Dermis microvascular lymphatic vessel endothelial cell (primary cell): ENCODE data around the gene ZNF319. TPM values are rescaled to one million over a fixed set of nuclear protein-coding genes. Genes with fewer than 3 reads are reported as not detected.

Experiments
- DNase-seq, 2 donors: peaks; one replicate each; pipeline versions ENCODE4 v3.0.0 to v3.0.0-alpha.2; 2010; ENCODE audit warnings: low read depth in 2 of 2
- total RNA-seq: library from RNA; depleted of rRNA; stranded (reverse); fragments of >200 nt; gene quantifications from 2 replicates; pipeline ENCODE4 v1.2.1, GENCODE V29; 2014

ZNF319 gene
- 2.2 and 3.9 TPM in 2 replicates for total RNA-seq

GRCh38 chr16:57999971-58000705 is at the start of gene ZNF319:
ZNF319 (minus strand) TSS chr16:58000672; CDS start chr16:57998265, 2,407 bp downstream.
- DNase-seq: no peak

DNA sequence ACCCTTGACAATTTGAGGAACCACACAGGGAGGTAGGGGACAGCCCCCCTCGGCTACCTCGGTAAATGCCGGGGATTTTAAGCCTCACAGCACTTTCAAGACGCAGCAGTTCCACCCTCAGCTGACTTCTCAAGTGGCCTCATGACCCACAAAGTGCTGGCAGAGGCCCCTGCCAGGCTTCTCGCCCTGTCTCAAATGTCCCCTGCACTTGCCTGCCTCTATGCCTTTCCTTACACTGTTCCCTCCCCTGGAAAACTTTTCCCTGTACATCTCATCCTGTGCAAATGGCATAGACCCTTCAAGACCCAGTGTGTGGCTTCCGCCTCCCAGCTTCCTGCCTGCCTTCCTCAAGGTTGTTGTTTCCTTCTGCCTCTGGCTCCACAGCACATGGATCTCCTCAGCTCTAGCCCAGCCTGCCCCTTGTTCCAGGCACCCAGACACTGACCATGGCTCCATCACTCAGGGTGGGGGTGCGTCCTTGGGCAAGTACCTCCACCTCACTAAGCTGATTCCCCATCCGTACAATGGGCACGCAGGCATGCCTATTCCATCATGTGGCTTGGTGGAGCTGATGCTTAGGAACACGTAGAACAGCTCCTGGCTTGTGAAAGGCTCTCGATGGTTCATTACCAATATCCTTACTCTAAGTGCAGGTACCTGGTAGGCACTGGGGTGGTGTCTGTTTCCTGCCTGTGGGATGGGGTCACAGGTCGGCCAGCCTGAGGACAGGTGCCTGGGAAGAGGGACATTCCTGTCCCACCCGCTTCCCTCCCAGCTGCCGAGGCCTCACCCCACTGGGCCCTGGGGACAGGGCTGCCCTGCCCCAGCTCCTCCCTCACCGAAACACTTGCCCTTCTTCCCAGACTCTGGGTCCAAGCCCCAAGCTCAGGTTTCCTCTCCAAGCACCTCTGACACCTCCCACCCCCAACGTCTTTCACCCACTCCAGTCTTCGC is 49.0 kb upstream of the ZNF319 start:
- no peak for DNase-seq

DNA sequence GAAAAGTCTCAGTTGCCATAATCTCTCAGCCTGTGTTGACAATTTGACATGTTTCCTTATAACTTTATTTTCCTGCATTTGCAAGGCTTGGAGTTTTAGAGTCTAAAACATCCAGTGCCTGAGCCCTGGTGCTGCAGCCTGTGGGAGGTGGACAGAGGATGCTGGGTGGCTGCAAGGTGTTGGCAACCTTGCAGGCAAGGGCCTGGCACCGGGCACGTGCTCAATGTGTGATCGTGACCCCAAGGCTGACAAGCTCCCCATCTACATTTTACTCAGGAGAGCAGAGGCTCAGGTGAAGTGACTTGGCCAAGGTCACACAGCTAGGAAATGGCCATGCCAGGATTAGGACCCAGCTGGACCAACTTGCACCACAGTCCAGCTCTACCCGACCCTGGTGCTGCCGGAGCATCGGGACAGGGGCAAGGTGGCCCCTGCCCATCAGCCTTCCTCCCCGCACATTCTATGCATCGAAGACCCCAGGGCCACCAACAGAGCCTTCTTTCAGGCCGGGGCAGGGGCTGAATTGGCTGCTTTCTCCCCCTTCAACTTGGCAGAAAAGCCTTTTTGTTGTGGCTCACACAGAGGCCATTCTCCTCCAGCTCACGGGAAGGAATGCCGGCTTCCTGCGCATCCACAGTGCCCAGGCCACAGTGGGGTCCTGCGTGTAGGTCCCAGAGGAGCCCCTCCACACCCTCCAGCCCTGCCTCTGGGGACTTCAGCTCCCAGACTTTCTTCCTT is 48.2 kb upstream of the ZNF319 start:
- no peak for DNase-seq

DNA sequence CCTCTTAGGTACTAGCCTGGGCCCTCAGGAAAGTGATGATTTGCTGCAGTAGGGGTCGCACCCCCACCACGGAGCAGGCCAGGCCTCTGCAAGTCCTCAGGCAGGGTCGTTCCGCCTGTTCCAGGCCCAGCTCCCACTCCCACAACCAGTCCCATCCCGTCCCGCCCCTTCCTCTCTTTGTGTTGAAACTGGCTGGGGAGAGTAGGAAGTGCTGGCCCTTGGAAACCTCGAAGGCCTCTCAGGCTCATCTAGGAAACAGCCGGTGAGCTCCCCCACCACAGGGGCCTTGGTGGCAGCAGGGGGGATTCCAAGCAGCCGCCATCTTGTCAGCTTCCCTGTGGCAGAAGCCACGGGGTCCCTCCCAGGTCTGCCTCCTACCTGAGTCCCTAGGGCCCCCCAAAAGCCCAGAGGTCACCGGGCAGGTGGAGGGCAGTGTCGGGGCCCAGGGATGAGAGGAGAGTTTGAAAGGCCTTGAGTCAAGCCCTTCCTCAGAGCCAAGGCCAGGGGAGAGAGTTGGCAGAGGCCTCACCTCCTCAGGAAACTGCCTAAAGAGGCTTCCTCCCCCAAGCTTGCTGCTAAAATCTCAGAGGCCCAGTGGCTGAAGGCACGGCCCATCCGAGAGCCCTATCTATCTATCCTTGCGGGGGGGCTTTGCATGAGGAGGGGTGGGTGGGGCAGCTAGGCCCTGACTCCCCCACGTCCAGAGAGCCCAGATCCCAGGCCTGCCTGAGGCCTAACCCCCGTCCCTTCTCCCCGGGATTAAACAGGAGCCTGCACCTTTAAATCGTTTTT is 47.3 kb upstream of the ZNF319 start:
- peak in 1 of 2 donors; percentile 7 for DNase-seq

DNA sequence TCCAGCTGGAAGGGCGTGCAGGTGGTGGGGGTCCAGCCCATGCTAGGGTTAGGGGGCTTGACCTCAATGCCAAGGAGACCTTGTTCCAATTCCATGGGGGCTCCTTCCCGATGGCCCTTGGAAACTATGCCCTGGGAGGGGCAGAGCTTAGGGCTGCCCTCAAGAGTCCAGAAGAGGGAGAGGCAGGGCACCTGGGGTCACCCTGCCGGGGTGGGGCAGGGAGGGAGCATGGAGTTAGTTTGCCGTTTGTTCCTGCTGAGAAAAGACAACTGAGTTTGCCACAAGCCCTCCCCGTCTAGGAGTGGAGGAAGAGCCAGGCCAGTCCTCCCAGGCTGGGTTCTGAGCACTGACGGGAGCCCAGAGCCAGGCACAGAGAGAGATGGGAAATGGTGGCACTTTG is 46.5 kb upstream of the ZNF319 start:
- DNase-seq: no peak

GRCh38 chr16:58046054-58046881 is 45.8 kb upstream of the ZNF319 start:
- no peak for DNase-seq

GRCh38 chr16:58045096-58045495 is 44.6 kb upstream of the ZNF319 start:
- no peak for DNase-seq

GRCh38 chr16:58044266-58045019 is 44.0 kb upstream of the ZNF319 start:
- no peak for DNase-seq

GRCh38 chr16:58043571-58044155 is 43.2 kb upstream of the ZNF319 start:
- no peak for DNase-seq

DNA sequence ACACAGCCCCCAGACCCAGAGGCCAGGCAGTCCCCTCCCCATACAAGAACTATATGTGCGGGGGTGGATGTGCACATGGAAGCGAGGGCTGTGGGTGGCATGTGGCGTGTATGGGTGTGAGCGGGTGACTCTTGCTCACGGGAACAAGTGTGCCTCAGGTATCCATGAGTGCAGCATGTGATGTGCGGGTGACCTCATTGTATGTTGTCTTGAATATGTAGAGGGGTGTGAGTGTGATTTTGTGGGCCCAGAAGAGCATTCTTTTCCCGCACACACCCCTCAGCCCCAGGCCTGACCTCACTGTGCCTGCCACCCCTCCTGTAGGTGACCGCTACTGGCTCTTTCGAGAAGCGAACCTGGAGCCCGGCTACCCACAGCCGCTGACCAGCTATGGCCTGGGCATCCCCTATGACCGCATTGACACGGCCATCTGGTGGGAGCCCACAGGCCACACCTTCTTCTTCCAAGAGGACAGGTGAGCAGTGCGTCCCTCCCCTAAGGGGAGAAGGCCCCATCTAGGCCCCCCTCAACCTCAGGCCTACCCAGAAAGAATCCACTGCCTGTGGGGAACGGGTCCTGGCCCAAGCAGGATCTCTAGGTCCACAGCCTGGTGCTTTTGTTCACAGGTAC is 42.5 kb upstream of the ZNF319 start:
- DNase-seq: no peak

DNA sequence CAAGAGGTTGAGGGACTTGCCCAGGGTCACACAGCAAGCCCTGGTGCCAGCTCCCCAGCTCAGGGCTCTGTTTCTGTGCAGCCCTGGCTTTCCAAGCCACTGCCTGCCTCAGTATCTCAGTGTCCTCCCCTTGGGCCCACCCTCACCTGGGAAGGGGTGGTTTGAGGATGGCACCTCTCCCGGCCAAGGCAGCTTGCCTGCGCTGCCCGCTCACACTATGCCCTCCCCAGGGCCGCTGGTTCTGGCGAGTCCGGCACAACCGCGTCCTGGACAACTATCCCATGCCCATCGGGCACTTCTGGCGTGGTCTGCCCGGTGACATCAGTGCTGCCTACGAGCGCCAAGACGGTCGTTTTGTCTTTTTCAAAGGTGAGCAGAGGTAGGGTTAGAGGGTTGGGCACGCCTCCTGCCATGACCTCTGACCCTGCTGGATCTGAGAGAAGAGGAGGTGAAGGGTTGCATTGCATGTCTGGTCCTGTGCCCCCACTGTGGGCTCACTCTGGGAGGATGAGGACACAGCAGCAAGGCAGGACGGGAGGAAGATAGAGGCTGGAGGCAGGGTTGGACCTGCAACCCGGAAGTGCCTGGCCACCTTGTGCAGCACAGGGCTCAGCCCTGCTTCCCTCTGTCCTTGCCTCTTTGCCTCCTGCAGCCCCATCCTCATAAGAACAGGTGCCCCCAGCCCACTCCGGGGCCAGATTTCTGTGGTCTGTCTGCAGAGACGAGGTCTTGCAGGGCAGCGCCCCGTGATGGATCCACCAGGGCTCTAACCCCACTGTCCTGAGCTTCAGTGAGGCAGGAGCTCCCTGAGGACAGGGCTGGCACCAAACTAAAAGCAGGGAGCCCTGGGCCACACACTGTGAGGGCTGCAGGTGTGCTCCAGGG is 41.8 kb upstream of the ZNF319 start:
- no peak for DNase-seq

- no peak for DNase-seq
These were observed 41.1 kb upstream of the ZNF319 start for GRCh38 chr16:58041628-58041955.

DNA sequence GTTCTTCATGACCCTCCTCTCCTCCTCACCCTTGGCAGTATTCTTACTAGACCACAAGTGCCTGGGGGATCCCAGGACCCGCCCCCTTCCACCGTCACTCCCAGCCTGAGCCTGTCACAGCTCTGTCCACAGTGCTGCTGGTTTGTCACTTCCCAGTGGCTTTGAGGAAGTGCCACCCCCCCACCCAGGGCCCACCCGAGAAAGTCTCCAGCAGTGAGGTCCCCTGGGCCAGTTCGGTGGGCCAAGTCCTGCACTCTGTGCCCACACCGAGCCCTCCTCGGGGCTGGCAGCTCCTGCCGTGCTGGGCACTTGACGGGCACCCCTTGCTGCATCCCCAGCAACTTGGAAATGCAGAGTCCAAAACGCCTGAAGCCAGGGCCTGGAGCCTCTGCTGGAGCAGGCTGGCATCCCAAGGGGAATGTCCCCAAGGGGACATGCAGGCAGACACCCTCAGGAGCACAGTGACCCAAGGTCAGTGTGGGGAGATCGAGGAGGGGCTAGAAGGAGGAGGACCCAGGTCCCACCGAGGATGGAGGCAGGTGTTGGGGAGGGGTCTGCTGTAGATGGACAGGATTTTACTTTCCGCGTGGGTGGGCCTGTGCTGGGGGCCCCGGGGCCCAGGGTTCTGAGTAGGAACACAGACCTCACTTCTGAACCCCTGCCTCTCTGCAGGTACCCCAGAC is 40.6 kb upstream of the ZNF319 start:
- no peak for DNase-seq

- no peak for DNase-seq
These were observed 40.0 kb upstream of the ZNF319 start for GRCh38 chr16:58040496-58040846.

- no peak for DNase-seq
These were observed 39.5 kb upstream of the ZNF319 start for GRCh38 chr16:58039829-58040495.

DNA sequence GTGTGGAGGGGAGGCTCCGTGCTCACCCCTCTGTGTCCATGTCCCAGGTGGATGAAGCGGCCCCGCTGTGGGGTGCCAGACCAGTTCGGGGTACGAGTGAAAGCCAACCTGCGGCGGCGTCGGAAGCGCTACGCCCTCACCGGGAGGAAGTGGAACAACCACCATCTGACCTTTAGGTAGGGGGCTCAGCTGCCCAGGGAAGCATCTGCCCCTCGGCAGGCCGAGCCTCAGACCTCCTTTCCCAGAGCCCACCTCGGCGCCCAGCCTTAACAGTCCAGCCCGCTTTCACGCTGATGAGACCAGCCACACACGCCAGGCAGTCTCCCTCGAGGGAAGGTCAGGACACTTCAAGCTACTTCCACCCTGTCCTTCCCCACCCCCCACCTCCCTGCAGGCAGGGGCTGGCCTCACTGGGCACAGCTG is 37.8 kb upstream of the ZNF319 start:
- no peak for DNase-seq
